ENCODE results near the gene LRP3.

The LRP3 gene

GRCh38 chr19:33248553-33248953, 54.4 kb downstream of the LRP3 start:
- TF ChIP-seq, protein P1, sequence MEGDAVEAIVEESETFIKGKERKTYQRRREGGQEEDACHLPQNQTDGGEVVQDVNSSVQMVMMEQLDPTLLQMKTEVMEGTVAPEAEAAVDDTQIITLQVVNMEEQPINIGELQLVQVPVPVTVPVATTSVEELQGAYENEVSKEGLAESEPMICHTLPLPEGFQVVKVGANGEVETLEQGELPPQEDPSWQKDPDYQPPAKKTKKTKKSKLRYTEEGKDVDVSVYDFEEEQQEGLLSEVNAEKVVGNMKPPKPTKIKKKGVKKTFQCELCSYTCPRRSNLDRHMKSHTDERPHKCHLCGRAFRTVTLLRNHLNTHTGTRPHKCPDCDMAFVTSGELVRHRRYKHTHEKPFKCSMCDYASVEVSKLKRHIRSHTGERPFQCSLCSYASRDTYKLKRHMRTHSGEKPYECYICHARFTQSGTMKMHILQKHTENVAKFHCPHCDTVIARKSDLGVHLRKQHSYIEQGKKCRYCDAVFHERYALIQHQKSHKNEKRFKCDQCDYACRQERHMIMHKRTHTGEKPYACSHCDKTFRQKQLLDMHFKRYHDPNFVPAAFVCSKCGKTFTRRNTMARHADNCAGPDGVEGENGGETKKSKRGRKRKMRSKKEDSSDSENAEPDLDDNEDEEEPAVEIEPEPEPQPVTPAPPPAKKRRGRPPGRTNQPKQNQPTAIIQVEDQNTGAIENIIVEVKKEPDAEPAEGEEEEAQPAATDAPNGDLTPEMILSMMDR (IDR thresholded peaks at IDR 0.05; ENCODE audit: low read depth, low read length, missing control alignments): no peak
- in situ Hi-C loops (cut with HindIII; ENCODE audit: low sequenced_read_pairs): loop anchor here (5.0 kb wide), 1 partner anchor 44 kb away; no protein-coding TSS in a partner anchor
- DNase-seq (ENCODE audit: low read depth): no peak
- no peak overlapping the region for H3K4me3 ChIP-seq (ENCODE audit: low read depth, low read length)

- in situ Hi-C loops (cut with HindIII; ENCODE audit: low sequenced_read_pairs): loop anchor here (5.0 kb wide), 1 partner anchor 43 kb away; no protein-coding TSS in a partner anchor
- no peak overlapping the region for H3K4me3 ChIP-seq (ENCODE audit: low read depth, low read length)
- no peak for DNase-seq (ENCODE audit: low read depth)
- TF ChIP-seq, protein P1 (IDR thresholded peaks at IDR 0.05; ENCODE audit: low read depth, low read length, missing control alignments): no peak
Observed at GRCh38 chr19:33248954-33249613, 55.0 kb downstream of the LRP3 start.

GRCh38 chr19:33249740-33250366, 55.7 kb downstream of the LRP3 start:
- H3K4me3 ChIP-seq (ENCODE audit: low read depth, low read length): no peak overlapping the region
- DNase-seq (ENCODE audit: low read depth): no peak
- in situ Hi-C loops (cut with HindIII; ENCODE audit: low sequenced_read_pairs): loop anchor here (5.0 kb wide), 1 partner anchor 42 kb away; no protein-coding TSS in a partner anchor
- TF ChIP-seq, protein P1 (IDR thresholded peaks at IDR 0.05; ENCODE audit: low read depth, low read length, missing control alignments): no peak

DNA sequence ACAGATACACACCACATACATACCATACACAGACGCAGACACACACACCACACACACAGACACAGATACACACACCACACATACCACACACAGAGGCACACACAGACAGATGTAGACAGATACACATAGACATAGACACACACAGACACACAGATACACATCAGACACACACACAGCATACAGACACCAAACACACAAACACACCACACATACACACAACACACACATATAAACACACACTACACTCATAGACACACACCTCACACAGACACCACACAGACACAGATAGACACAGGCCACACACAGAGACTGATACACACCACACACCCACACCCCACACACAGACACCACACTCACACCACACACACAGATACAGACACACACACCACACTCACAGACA, 56.4 kb downstream of the LRP3 start:
- in situ Hi-C loops (cut with HindIII; ENCODE audit: low sequenced_read_pairs): no loop called here
- TF ChIP-seq, protein P1 (IDR thresholded peaks at IDR 0.05; ENCODE audit: low read depth, low read length, missing control alignments): no peak
- DNase-seq (ENCODE audit: low read depth): no peak
- no peak overlapping the region for H3K4me3 ChIP-seq (ENCODE audit: low read depth, low read length)

GRCh38 chr19:33251076-33251475, 56.9 kb downstream of the LRP3 start:
- TF ChIP-seq, protein P1 (IDR thresholded peaks at IDR 0.05; ENCODE audit: low read depth, low read length, missing control alignments): no peak

DNA sequence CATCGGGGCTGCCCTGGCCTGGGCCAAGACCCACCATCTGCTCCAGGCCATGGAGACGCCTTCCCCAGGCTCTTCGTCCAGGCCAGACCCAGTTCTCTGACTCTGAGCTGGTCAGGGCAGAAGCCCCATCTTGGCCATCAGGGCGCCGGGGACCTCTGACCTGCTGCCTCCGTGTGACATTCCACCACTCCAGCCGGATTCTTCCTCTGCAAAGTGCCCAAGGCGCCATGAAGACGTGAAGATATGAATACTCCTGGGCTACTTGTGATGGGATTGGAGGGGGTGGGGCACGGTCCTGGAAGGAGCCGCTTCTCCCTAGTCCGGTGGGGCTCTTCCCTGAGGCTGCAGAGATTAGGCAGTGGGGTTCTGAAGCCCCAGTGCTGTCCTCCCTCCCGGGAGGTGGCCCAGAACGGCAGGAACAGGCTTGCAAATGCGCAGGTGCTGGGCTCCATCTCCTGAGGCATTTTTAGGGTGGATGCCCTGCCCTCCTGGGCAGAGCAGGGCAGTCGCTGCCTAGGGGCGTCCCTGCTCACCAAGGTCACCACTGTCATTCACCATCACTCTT, 57.5 kb downstream of the LRP3 start:
- H3K4me3 ChIP-seq (ENCODE audit: low read depth, low read length): no peak overlapping the region
- in situ Hi-C loops (cut with HindIII; ENCODE audit: low sequenced_read_pairs): no loop called here
- no peak for DNase-seq (ENCODE audit: low read depth)
- TF ChIP-seq, protein P1 (IDR thresholded peaks at IDR 0.05; ENCODE audit: low read depth, low read length, missing control alignments): no peak

More at GRCh38 chr19:33251076-33251475, 56.9 kb downstream of the LRP3 start:
- H3K4me3 ChIP-seq (ENCODE audit: low read depth, low read length): no peak overlapping the region
- in situ Hi-C loops (cut with HindIII; ENCODE audit: low sequenced_read_pairs): no loop called here
- no peak for DNase-seq (ENCODE audit: low read depth)

Data from astrocyte of the cerebellum (primary cell).